SH-SY5Y (cell line): ENCODE results near the gene OTULIN.

Experiments
- GATA2 ChIP-seq: IDR thresholded peaks from 2 replicates; pipeline ENCODE4 v1.6.1; 2011; ENCODE audit warnings: mild to moderate bottlenecking, low read depth, low read length
- GATA3 ChIP-seq: IDR thresholded peaks from 2 replicates; pipeline ENCODE4 v1.6.1; 2011; ENCODE audit warnings: low read depth, mild to moderate bottlenecking, low read length, moderate library complexity

The OTULIN gene

GRCh38 chr5:14663734-14664269 lies 716 bp upstream of the OTULIN start:
- no peak for TF ChIP-seq GATA3
- TF ChIP-seq GATA2, result no peak

DNA sequence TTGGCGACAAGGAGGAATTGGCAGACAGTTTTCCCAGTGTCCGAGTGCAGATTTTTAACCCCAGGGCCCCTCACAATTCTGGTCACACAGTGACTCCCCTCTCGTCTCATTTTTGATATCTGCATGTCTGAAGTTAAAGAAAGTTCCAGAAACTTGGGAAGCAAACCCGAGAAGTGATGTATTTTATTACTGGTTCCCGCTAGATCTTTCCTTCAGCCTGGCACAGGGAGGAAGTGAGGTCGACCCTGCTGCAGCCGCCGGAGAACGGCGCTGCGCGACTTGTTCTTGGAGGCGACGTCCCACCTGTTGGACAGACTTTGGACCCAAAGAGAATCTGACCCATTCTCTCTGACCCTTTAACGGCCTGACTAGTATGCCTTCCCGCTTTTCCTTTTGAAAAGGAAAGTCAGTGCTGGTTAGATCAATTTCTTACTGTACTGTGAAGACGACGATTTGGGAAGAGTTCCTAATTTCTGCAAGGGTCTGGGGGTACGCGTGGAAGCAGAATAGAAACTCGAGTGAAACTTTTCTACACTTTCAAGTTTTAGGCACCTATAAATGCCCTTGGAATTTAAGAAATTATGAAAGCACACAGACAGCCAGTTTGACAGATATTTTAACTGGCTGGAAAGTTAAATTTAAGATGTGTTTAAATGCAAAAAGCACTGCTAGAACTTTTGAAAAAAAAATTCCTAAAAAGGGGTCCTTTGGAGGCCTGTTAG lies 744 bp downstream of the OTULIN start:
- TF ChIP-seq GATA2 (no peak), GATA3 (no peak)

GRCh38 chr5:14665949-14666348 lies 1.4 kb downstream of the OTULIN start:
- TF ChIP-seq GATA2 (no peak), GATA3 (no peak)

GRCh38 chr5:14666357-14666756 lies 1.8 kb downstream of the OTULIN start:
- no peak for TF ChIP-seq GATA3
- no peak for TF ChIP-seq GATA2

DNA sequence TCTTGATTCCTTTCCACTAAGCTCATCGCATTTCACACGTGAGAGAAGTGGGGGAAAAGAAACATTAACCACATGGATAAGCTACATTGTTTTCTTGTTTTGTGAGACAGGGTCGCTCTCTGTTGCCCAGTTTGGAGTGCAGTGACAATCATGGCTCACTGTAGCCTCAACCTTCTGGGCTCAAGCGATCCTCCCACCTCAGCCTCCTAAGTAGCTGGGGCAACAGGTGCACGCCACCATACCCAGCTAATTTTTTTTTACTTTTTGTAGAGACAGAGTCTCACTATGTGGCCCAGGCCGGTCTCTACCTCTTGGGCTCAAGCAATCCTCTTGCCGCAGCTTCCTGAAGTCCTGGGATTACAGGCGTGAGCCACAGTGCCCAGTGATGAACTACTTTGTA lies 2.8 kb downstream of the OTULIN start:
- TF ChIP-seq GATA3 (no peak), GATA2 (no peak)

- TF ChIP-seq GATA2, result no peak
- no peak for TF ChIP-seq GATA3
Observed at GRCh38 chr5:14667770-14668169, 3.3 kb downstream of the OTULIN start.

GRCh38 chr5:14668181-14668591 lies 3.7 kb downstream of the OTULIN start:
- TF ChIP-seq GATA3 (no peak), GATA2 (no peak)

GRCh38 chr5:14669415-14669814 lies 4.9 kb downstream of the OTULIN start:
- TF ChIP-seq GATA2 (no peak), GATA3 (no peak)

DNA sequence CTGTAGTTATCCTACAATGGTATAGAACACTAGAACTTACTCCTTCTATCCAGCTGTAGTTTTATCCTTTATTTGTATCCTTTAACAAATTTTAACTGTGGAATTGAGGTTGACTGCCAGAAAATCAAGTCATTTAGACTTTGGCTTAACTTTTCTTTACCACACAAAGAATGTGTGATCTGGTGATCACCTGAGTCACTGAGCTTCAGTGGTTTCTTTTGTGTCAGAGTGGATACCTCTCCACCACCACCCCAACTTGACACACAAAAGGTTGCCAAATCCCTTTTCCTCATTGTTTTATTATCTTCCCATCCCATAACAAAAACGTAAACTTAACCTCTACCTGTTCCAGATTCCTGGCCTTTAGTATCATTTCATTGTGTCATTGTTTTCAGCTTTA lies 5.5 kb downstream of the OTULIN start:
- TF ChIP-seq GATA3 (no peak), GATA2 (no peak)

DNA sequence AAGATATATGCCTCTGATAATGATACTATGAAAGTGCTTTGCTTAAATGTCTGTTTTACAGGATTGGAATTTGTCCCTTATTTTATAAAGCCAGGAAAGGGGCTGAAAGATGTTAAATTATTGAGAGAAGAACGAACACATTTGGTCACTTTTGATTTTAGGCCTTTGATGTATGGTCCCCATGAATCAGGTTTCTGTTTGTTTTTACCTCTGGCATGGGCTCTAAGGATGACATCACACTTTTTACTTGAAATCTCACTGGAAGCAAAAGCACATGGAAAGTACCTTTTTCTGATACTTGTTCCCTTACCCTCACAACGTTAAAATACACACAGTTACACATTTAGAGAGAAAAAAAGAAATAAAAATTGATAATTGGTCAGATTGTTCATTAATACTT lies 6.9 kb downstream of the OTULIN start:
- TF ChIP-seq GATA2 (no peak), GATA3 (no peak)

DNA sequence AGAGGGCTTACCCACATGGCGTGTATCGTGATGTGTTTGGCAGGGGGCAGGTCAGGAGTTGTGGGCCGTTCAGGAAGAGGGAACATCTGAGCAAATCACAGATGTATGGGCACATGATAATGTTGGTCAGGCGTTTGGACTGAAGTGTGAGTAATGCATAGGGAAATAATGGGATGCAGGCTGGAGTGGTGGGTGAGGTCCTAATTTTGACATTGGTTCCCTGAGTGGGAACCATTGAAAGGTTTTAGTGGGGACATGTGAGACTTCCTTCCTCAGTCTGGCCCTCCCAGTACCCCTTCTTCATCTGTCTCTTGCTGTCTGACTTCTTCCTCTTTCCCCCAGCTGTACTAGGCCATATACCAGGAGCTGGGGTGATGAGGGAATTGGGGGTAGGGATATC lies 7.6 kb downstream of the OTULIN start:
- TF ChIP-seq GATA3 (no peak), GATA2 (no peak)

DNA sequence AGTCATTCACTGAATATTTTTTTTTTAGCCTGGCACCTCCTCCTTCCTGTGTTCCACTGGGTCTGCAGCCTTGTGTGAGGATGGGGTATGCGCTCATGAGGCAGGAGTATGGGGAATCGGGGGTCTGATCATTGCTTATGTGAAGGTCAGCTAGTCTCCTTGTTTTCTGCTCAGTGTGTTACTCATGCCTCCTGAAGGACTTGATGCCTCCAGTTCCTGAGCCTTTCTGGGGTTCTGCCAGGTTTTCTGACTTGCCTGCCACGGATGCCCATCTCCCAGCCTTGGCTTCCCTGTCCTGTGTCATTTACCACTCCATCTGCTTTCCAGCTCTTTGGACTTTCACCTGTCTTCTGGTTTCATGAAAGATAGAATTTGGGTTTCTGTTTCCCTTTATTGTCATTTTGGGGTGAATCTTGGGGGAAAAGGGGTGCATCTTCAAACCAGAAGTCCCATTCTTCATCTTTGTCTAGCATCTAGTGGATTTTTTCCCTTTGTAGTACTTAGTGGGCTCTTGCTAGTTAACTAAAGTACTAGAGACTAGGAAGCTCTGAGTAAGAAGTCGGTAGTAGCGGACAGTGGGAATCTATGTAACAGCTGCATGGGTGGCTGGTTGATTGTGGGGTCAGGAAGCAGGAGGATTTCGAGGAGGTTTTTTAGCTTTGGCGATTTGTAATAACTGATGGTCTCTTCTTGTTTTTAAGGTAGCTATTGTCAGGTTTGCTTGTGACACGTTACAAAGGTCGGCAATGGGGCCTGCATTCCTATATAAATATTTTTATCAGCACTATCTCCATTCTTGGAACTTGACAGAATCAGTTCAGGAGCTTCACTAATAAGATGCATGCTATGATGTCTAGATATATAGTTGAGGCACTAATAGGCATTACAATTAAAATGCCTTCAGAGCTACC lies 8.2 kb downstream of the OTULIN start:
- TF ChIP-seq GATA3 (no peak), GATA2 (no peak)

GRCh38 chr5:14673443-14673842 lies 8.9 kb downstream of the OTULIN start:
- TF ChIP-seq GATA2 (no peak), GATA3 (no peak)

DNA sequence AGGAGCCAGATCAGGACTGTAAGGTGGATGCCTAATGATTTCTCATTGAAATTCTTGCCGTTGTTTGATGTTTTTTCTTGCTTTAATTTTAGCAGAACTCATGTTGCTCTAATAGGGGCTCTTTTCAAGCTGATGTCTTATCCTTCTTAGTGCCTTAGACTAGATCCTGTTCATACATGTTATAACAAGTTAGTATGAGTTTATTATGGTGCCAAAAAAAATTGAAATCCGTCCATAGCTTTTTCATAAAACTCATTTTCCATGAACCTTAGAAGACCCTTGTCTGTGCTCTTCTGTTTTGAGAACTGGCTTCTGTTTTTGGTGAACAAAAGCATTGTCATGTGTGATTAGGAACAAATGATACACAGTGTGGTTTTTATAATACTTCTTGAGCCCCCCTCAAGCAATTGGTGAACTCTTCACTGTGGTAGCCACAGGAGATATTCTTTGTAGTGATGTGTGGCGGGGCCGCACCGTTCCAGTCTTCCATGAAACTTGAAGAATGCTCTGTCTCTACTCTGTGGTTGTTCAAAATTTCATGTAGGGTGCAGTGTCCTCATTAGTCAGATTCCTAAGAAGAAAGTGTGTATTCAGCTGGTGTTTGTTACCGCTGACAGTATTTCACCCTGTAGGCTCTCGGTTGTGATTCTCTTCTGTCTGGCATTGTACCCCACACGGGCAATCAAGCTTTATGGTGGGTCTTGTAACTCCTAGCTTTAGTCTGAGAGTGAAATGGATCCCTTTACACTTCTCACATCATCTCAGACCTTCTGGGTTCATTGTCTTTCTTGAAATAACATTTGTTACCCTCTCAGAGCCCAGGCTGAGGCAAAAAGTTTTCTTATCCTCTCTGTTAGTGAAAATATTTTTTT lies 10.7 kb downstream of the OTULIN start:
- TF ChIP-seq GATA2, result no peak
- no peak for TF ChIP-seq GATA3

- TF ChIP-seq GATA3, result no peak
- TF ChIP-seq GATA2, result no peak
Observed at GRCh38 chr5:14675865-14676300, 11.4 kb downstream of the OTULIN start.
